Measurements from ENCODE around the gene NOS1AP.
"Not testable (repeated sequence)": the region's sequence is repeated elsewhere in the genome, so short reads cannot be mapped to it uniquely, and the experiment has no call there.

NOS1AP gene

GRCh38 chr1:162192763-162193162 lies 123.3 kb downstream of the NOS1AP start:
- peaks cover 18% of the 10 kb centered on the region for H3K27me3 Mint-ChIP-seq
- no peaks in the 10 kb centered on the region for H3K4me1 Mint-ChIP-seq
- no peaks in the 10 kb centered on the region for H3K9me3 Mint-ChIP-seq
- H3K27ac Mint-ChIP-seq = no peak overlapping the region
- H3K4me3 Mint-ChIP-seq = no peak overlapping the region
- ATAC-seq = no peak
- H3K36me3 Mint-ChIP-seq = no peaks in the 10 kb centered on the region

GRCh38 chr1:162193221-162193620 lies 123.7 kb downstream of the NOS1AP start:
- no peak overlapping the region for H3K27ac Mint-ChIP-seq
- H3K27me3 Mint-ChIP-seq = peaks cover 18% of the 10 kb centered on the region
- H3K4me3 Mint-ChIP-seq = no peak overlapping the region

DNA sequence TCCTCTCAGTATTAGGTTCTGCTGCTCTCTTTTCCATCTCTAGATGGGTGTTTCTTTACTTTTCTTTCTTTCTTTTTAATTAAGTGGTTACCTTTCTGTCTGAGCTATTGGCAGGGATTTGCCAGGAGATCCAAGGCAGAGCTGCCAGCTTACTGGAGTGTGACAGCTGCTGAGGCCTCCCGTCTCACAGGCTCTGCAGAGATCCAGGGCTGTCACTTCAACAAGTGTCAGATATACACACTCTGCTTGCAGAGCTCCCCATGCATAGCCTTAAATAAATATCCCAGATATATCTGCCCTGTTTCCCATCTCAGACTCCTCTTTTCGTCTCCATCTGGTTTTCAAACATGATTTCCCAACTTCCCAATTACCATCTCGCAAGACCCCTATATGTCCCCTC lies 124.3 kb downstream of the NOS1AP start:
- Mint-ChIP-seq H3K36me3 (no peaks in the 10 kb centered on the region), H3K27ac (no peak overlapping the region), H3K9me3 (no peaks in the 10 kb centered on the region), H3K4me3 (no peak overlapping the region), H3K27me3 (peaks cover 18% of the 10 kb centered on the region), H3K4me1 (no peaks in the 10 kb centered on the region)
- no peak for ATAC-seq

More at GRCh38 chr1:162193221-162193620, 123.7 kb downstream of the NOS1AP start:
- Mint-ChIP-seq H3K4me1 (no peaks in the 10 kb centered on the region), H3K9me3 (no peaks in the 10 kb centered on the region), H3K36me3 (no peaks in the 10 kb centered on the region)
- no peak for ATAC-seq

GRCh38 chr1:162195567-162195966 lies 126.1 kb downstream of the NOS1AP start:
- peaks cover 18% of the 10 kb centered on the region for H3K27me3 Mint-ChIP-seq
- H3K4me1 Mint-ChIP-seq = no peaks in the 10 kb centered on the region
- no peaks in the 10 kb centered on the region for H3K36me3 Mint-ChIP-seq
- H3K4me3 Mint-ChIP-seq = no peak overlapping the region
- ATAC-seq = no peak
- H3K27ac Mint-ChIP-seq = no peak overlapping the region
- no peaks in the 10 kb centered on the region for H3K9me3 Mint-ChIP-seq

- Mint-ChIP-seq H3K4me1 (no peaks in the 10 kb centered on the region), H3K27me3 (peaks cover 23% of the 10 kb centered on the region), H3K4me3 (no peak overlapping the region), H3K9me3 (peaks cover 2% of the 10 kb centered on the region), H3K27ac (no peak overlapping the region), H3K36me3 (no peaks in the 10 kb centered on the region)
- ATAC-seq = no peak
These were observed 126.9 kb downstream of the NOS1AP start for GRCh38 chr1:162196387-162196786.

DNA sequence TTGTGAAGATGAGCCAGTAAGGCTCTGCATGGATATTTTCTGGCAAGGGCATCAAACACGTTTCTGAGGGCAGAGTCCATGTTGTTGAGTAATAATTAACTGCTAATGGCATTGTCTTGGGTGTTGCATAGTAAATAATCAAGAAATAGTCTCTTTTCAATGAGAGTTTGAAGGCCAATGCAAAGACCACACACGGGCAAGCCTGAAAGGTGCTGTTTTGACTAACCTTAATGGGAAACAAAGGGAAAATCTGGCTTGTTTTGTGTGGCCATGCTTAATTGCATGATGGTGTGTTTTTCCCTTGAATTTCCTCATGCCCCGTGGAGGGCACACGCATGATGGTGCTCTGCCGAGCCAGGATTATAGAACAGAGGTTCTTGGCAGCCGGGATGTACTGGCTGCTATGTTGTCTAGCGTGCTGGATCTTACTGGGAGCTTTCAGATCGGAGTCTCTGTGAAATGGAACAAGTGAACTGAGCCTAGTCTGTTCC lies 127.6 kb downstream of the NOS1AP start:
- Mint-ChIP-seq H3K27ac (no peak overlapping the region), H3K4me3 (no peak overlapping the region), H3K4me1 (no peaks in the 10 kb centered on the region), H3K36me3 (no peaks in the 10 kb centered on the region), H3K9me3 (peaks cover 2% of the 10 kb centered on the region), H3K27me3 (peaks cover 30% of the 10 kb centered on the region)
- no peak for ATAC-seq

DNA sequence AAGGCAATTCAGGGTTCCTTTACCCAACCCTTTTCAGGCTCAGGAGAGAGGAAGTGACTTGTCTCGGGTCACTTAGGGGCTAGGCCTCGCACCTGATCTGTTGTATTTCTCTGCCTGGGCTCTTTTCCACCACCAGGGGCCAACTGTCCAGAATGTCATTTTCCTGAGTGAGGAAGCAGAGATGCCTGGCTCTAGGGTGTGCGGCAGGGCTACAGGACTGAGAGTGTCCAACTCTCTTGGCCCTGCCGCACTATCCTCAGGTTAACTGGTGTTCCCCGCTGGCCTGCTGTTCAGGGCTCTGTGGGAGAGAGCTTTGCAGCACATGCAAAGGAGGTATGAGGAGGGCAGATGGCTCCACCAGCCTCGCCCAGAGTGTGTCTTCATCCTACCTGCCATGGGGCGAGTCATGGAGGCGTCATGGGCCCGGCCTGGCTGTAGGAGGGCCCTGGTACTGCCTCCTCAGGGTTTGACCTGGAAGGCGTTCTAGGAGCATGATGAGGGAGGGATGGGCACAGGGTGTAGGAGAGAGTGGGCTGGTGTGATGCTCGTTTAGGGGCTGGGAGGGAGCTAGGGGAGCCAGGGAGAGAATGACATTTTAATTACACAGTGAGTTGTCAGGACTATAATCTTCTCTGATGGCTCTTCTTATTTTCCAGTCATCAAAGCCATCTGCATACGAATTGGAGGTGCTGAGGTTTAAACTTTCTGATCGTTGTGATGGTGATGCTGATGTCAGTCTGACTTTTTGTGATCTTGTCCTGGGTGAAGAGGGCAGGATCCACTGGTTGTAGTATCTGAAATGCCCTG lies 128.3 kb downstream of the NOS1AP start:
- Mint-ChIP-seq H3K27ac (no peak overlapping the region), H3K27me3 (peaks cover 30% of the 10 kb centered on the region), H3K4me3 (no peak overlapping the region), H3K36me3 (no peaks in the 10 kb centered on the region), H3K4me1 (no peaks in the 10 kb centered on the region), H3K9me3 (peaks cover 2% of the 10 kb centered on the region)
- peak; percentile 29 for ATAC-seq

DNA sequence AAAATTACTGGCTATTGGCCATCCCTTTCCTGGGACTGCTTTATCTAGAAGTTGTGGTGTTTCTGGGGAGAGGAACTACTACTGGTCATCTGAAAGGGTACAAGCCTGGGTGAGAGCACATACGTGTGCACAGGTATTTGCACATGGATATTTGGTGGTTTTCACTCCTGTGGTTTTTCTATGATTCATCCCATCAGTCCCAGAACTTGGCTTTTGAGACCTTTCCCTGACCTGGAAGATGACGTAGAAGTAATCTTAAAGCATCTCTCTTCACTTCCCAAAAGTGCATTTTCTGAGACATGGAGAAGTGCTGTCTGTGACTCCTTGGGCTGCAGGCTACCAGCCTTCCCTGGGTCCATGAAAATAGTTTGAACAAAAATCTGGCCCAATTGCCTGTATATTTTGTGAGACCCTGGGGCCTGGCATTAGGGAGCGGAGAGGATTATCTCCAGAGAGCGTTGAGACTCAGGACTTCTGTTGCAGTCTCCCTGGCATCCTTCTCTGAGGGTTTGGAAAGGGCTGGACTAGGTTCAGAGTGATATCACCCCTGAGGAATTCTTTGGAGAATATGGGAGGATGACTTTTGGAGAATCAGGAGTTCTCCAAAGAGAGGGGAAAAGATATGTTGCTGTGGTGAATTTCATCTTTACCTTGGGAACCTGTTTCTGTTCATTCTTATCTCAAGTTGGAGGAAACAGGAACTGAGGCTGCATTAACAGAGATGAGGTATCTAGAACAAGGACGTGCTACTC lies 130.8 kb downstream of the NOS1AP start:
- ATAC-seq = no peak
- Mint-ChIP-seq H3K27me3 (peaks cover 27% of the 10 kb centered on the region), H3K4me1 (no peaks in the 10 kb centered on the region), H3K4me3 (no peak overlapping the region), H3K27ac (no peak overlapping the region), H3K36me3 (no peaks in the 10 kb centered on the region), H3K9me3 (peaks cover 2% of the 10 kb centered on the region)

GRCh38 chr1:162201062-162201461 lies 131.6 kb downstream of the NOS1AP start:
- peaks cover 19% of the 10 kb centered on the region for H3K27me3 Mint-ChIP-seq
- H3K9me3 Mint-ChIP-seq, H3K27ac Mint-ChIP-seq, H3K36me3 Mint-ChIP-seq, H3K4me3 Mint-ChIP-seq, H3K4me1 Mint-ChIP-seq, ATAC-seq: not testable (repeated sequence)

DNA sequence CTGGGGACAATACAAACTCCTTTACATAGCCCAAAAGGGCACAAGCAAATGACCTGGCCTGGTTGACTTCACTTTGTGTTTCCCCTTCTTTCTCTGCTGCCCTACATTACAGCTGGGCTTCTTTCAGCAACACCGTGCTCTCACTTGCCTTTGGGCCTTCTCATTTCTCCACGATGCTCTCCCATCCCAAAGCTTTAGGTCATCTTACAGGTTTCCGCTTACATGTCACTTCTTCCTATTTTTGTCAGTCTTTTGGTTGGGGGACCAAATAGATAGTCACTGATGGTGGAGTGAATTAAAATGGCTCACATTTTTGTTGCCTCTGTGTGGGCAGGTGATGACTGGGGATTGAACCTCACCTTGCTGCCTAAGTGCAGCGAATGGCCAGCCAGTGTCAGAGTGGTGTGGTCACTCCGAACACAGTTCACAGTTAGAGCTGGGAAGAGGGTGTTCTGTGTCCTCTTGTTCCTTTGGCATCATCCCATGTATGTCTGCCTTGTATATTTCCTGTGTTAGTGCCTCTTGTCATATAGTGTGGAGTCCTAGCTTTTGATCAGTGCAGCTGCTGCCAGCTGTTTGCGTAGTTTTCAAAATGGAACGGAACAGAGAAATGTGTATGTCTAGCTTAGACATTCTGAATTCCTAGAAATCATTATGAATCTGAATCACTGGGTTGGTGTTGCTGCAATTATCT lies 134.8 kb downstream of the NOS1AP start:
- peaks cover 2% of the 10 kb centered on the region for H3K9me3 Mint-ChIP-seq
- no peak overlapping the region for H3K27ac Mint-ChIP-seq
- H3K36me3 Mint-ChIP-seq = no peaks in the 10 kb centered on the region
- peak; percentile 5 for ATAC-seq
- H3K4me3 Mint-ChIP-seq = no peak overlapping the region
- H3K27me3 Mint-ChIP-seq = peaks cover 12% of the 10 kb centered on the region
- no peaks in the 10 kb centered on the region for H3K4me1 Mint-ChIP-seq

DNA sequence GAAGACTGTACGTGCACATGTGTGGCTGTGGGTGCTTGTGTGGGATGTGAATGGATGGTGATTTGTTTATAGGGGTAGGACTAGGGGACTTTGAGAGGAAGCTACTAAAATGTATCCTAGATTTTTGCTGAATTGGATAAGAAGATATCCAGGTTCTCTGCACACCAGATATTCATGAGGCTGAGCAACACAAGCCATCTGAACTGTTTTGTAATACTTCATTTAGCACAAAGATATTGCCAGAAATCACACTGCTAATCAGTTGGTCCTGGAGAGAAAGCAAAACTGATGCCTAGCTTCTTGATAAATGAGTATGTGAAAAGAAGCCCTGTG lies 135.3 kb downstream of the NOS1AP start:
- no peaks in the 10 kb centered on the region for H3K4me1 Mint-ChIP-seq
- no peaks in the 10 kb centered on the region for H3K36me3 Mint-ChIP-seq
- H3K27ac Mint-ChIP-seq = no peak overlapping the region
- peaks cover 2% of the 10 kb centered on the region for H3K9me3 Mint-ChIP-seq
- peaks cover 12% of the 10 kb centered on the region for H3K27me3 Mint-ChIP-seq
- no peak for ATAC-seq
- no peak overlapping the region for H3K4me3 Mint-ChIP-seq

DNA sequence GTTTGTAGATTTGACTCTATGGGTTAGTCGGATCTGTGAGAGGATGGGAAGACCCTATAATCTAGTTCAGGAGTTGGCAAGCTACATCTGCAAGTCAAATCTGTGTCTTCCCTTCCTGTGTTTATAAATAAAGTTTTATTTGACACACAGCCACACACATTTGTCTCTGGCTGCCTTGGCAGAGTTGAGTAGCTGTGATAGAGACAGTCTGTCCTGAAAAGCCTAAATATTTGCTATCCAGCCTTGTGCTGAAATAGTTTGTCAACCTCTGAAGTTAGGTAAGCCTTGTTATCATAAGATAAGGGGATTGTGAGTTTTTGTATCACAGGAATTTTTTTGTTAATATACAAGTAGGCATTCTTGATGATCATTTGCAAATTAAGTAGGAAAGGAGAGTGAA lies 136.8 kb downstream of the NOS1AP start:
- no peak overlapping the region for H3K27ac Mint-ChIP-seq

GRCh38 chr1:162206749-162207635 lies 137.5 kb downstream of the NOS1AP start:
- Mint-ChIP-seq H3K36me3 (no peaks in the 10 kb centered on the region), H3K4me1 (no peaks in the 10 kb centered on the region), H3K9me3 (no peaks in the 10 kb centered on the region), H3K4me3 (no peak overlapping the region), H3K27ac (no peak overlapping the region), H3K27me3 (peaks cover under 1% of the 10 kb centered on the region)
- ATAC-seq = no peak

More for the DNA sequence above, 136.8 kb downstream of the NOS1AP start:
- H3K4me1 Mint-ChIP-seq = no peaks in the 10 kb centered on the region
- no peaks in the 10 kb centered on the region for H3K36me3 Mint-ChIP-seq
- H3K27me3 Mint-ChIP-seq = peaks cover 7% of the 10 kb centered on the region
- no peak for ATAC-seq
- no peak overlapping the region for H3K4me3 Mint-ChIP-seq
- H3K9me3 Mint-ChIP-seq = no peaks in the 10 kb centered on the region

DNA sequence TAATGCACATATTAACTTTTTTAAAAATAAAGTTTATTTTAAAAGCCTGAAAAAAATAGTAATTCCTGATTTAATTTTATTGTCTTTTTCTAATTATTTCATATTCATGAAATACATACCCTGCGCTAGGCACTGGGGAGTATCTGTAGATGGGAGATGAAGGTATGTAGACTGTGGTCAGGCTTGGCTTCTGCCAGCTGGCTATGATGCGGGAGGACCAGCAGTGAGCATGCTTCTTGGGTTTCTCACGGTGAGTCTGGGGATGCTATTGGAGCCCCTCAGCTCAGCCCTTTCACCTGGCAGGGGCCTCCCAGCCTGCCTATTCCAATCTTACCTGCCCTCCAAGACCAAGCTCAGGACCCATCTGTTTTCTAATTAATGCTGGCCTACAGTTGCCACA lies 138.4 kb downstream of the NOS1AP start:
- H3K36me3 Mint-ChIP-seq = no peaks in the 10 kb centered on the region
- no peaks in the 10 kb centered on the region for H3K9me3 Mint-ChIP-seq
- no peak overlapping the region for H3K4me3 Mint-ChIP-seq
- no peak for ATAC-seq
- H3K4me1 Mint-ChIP-seq = no peaks in the 10 kb centered on the region
- H3K27ac Mint-ChIP-seq = no peak overlapping the region
- no peaks in the 10 kb centered on the region for H3K27me3 Mint-ChIP-seq

DNA sequence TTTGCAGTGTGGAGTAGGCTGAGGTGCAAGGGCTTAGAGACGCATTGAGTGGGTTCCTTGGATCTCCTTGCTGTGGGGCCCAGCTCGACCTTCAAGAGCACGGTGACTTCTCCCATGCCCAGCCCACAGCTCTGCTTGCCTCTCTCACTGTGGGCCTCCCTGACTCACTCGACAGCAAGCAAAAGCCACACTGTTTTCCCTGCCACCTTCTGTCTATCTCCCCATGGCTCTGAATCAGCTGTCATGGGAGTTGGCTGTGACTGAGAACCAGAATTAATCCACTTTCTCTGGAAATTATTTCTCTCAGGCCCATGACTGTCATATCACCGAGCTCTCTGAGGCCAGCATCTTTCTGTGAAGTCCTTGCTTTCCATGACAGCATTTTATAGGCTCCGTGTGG lies 140.7 kb downstream of the NOS1AP start:
- no peak overlapping the region for H3K4me3 Mint-ChIP-seq
- no peaks in the 10 kb centered on the region for H3K9me3 Mint-ChIP-seq
- no peak for ATAC-seq
- H3K4me1 Mint-ChIP-seq = no peaks in the 10 kb centered on the region
- no peaks in the 10 kb centered on the region for H3K36me3 Mint-ChIP-seq
- H3K27me3 Mint-ChIP-seq = no peaks in the 10 kb centered on the region
- H3K27ac Mint-ChIP-seq = no peak overlapping the region

Data from stimulated activated memory B cell treated with anti-CD40 and anti-IgM and Interleukin-4, amounts not matched to agents 10 μg/mL and 1 μg/mL and 100 μg/mL, for 72 hours (primary cell).